Suprapubic skin (tissue), 3 donors: ENCODE data around the gene MEIKIN.

Experiments used
- POLR2A ChIP-seq, 2 donors: fragments of 450-650 bp; IDR thresholded peaks; one replicate each; pipeline ENCODE4 v1.6.1; 2017; ENCODE audit warnings: antibody characterized with exemption in 2 of 2, mild to moderate bottlenecking in 2 of 2, moderate library complexity in 2 of 2
- TF ChIP-seq, protein P1 (sequence below), 2 donors: fragments of 200-600 bp in 1 of 2; fragments of 450-650 bp in 1 of 2; sonication (generic) in 1 of 2; IDR thresholded peaks; one replicate each; pipeline ENCODE4 v1.5.1; 2016 to 2019; ENCODE audit warnings: antibody characterized with exemption in 2 of 2, mild to moderate bottlenecking in 1 of 2, moderate library complexity in 1 of 2

DNA sequence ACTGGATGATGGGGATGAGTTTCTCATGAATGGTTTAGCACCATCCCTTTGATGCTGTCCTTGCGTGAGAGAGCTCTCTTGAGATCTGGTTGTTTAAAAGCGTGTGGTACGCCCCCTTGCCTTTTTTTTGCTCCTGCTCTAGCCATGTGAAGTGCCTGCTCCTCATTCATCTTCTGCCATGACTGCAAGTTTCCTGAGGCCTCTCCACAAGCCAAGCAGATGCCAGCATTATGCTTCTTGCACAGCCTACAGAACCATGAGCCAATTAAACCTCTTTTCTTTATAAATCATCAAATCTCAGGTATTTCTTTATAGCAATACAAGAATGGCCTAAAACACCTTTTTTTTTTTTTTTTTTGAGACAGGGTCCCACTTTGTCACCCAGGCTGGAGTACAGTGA, 181.5 kb downstream of the MEIKIN start:
- TF ChIP-seq, protein P1, sequence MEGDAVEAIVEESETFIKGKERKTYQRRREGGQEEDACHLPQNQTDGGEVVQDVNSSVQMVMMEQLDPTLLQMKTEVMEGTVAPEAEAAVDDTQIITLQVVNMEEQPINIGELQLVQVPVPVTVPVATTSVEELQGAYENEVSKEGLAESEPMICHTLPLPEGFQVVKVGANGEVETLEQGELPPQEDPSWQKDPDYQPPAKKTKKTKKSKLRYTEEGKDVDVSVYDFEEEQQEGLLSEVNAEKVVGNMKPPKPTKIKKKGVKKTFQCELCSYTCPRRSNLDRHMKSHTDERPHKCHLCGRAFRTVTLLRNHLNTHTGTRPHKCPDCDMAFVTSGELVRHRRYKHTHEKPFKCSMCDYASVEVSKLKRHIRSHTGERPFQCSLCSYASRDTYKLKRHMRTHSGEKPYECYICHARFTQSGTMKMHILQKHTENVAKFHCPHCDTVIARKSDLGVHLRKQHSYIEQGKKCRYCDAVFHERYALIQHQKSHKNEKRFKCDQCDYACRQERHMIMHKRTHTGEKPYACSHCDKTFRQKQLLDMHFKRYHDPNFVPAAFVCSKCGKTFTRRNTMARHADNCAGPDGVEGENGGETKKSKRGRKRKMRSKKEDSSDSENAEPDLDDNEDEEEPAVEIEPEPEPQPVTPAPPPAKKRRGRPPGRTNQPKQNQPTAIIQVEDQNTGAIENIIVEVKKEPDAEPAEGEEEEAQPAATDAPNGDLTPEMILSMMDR (IDR thresholded peaks at IDR 0.05) = no peak
- no peak for TF ChIP-seq POLR2A (IDR thresholded peaks at IDR 0.05)
